Measurements from ENCODE around the gene WWOX.

- no peak for TF ChIP-seq EZH2 (IDR thresholded peaks at IDR 0.05; ENCODE audit: low read length, unreplicated experiment)
- no peak for TF ChIP-seq CTCF (conservative IDR thresholded peaks at IDR 0.05; ENCODE audit: low read depth, low read length)
Measured at GRCh38 chr16:79165079-79165478, 1065.6 kb downstream of the WWOX start.
